GM21381 (cell line): Measurements from ENCODE around the gene EXOC6B.

ENCODE experiments used
- ATAC-seq: cut with Tn5 transposase; IDR thresholded peaks from one replicate; pipeline ENCODE4 v1.9.1; 2021; ENCODE audit warnings: mild to moderate bottlenecking, moderate library complexity; ENCODE audit not compliant: unreplicated experiment

EXOC6B gene

GRCh38 chr2:72292433-72292832, 533.4 kb downstream of the EXOC6B start:
- ATAC-seq = no peak

GRCh38 chr2:72291059-72291458, 534.8 kb downstream of the EXOC6B start:
- ATAC-seq = no peak

DNA sequence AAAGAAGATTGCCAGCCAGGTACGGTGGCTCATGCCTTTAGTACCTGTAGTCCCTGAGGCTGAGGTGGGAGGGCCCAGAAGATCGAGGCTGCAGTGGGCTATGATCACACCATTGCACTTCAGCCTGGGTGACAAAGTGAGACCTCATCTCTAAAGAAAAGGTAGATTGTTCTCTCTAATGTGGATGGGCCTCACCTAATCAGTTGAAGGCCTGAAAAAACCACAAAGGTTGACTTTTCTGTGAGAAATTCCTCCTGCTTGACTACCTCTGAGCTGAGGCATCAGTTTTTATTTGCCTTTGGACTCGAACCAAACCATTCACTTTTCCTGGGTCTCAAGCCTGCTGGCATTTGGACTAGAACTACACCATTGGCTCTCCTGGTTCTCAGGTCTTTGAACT, 536.1 kb downstream of the EXOC6B start:
- ATAC-seq = no peak

GRCh38 chr2:72289283-72289682, 536.5 kb downstream of the EXOC6B start:
- no peak for ATAC-seq

GRCh38 chr2:72278046-72278445, 547.8 kb downstream of the EXOC6B start:
- no peak for ATAC-seq

DNA sequence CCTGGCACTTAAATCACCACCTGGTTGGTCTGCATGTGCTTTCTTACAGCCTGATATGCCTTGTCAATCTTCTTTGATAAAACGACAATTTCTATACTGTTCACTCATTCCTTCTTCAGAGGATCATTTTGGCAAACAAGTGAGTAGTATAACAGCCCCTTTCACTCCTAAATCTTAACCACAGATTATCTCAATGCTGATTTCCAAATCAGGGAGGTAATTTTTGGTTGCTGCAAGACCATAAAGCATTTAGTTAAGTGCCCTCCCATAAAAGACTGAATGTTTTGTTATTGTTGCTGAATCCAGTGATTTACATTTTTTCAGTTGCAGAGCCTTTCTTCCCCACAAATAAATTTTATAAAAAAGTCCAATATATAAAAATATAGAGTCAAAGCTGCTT, 549.0 kb downstream of the EXOC6B start:
- no peak for ATAC-seq

GRCh38 chr2:72276356-72276755, 549.5 kb downstream of the EXOC6B start:
- ATAC-seq = no peak

DNA sequence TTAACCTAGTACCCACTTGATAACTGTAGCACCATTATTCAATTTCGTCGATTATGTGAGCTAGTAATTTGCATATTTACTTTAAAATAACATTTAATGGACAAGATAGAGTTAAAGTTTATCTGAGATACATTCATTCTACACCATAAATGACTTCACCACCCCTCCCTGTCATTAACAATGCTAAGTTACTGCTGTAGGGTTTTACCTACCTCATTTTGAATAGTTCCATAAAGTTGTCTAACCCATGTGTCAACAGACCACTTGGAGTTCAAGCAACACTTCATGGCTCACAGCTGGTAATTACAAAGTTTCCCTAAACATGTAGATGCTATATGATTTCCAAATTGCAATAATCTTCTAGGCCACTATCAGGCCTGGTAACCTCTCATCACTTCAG, 550.7 kb downstream of the EXOC6B start:
- ATAC-seq = no peak

DNA sequence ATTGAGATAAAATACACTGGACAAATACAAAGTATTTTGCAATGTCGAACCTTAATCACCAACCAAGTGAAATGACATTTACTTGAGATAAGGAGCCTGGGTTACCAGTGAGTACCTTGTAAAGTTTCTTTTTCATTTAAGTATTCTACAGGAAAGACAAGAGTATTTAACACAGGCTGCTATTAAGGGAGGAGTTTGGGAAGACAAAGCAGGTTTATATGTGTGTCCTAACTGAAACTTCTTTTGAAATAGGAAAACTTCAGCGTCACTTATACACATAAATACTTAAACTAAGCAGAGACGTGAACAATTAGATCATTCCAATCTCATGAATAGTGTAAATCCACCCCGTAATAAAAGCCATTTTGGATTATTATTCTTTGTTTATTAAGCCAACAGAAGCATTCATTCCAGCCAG, 551.4 kb downstream of the EXOC6B start:
- no peak for ATAC-seq

DNA sequence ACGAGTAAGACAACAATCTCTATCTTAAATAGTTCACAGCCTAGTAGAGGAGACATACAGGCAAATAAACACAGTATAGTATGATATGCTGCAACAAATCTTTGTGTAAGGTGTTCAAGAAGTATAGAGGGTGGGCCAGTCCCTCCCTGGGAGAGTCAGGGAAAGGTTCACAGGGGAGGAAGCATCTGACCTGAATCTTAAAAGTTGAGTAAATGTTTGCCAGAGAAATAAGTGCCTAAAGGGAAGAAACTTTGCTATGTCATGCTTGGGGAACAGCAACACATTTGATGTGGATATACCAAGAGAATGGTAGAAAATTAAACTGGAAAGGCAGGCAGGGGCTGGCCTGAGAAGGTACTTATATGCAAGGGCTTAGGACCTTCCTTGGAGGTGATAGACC, 552.4 kb downstream of the EXOC6B start:
- no peak for ATAC-seq

GRCh38 chr2:72271766-72272641, 553.8 kb downstream of the EXOC6B start:
- ATAC-seq = no peak

GRCh38 chr2:72271276-72271614, 554.6 kb downstream of the EXOC6B start:
- no peak for ATAC-seq

- no peak for ATAC-seq
Measured at GRCh38 chr2:72270556-72271275, 555.1 kb downstream of the EXOC6B start.

DNA sequence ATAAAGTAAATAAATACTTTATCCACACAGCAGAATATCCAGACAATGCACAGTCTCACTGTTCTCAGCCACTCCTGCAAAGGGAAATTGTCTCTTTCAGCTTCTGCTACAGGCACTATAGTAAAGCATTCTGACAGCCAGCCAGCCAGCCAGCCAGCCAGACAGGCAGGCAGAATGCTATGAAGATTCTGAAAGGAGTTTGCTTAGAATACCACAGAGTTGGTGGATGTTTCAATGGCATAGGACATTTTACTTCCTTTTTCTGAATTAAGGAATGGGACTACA, 562.1 kb downstream of the EXOC6B start:
- ATAC-seq = no peak

DNA sequence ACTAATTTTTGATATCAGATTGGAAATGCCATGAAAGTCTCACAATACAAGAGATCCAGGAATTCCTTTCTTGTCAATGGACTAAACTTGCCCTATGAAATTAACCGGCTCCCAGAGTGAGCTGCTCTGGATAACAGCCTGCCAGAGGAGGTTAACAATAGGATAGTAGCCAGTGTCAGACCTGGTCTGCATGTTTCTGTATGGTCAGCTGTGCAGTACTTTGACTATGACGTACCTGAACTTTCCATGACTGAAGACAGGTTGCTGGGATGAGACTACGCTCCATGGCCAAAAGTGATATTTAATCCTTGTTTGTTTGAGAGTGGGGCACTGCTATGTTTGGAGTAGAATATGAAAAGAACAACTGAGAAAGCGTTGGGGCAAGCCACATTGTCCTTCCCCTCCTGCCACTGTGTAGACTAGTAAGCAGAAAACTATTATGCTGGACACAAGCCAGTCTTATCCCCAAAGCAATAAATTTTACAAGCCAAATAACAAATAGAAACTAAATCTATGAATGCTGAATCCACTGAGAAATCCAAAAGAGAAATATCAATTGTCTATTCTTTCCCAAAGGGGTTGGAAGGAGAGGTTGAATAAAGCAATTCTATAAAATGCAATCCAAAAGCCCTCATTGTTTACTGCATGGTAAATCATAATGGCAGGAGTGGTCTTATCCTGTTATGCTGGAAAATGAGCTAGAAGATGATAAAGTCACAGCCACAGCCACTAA, 562.6 kb downstream of the EXOC6B start:
- no peak for ATAC-seq

- no peak for ATAC-seq
Measured at GRCh38 chr2:72261076-72261475, 564.8 kb downstream of the EXOC6B start.

GRCh38 chr2:72255540-72255939, 570.3 kb downstream of the EXOC6B start:
- ATAC-seq = no peak

- no peak for ATAC-seq
Measured at GRCh38 chr2:72254831-72255451, 570.9 kb downstream of the EXOC6B start.

GRCh38 chr2:72238311-72238710, 587.5 kb downstream of the EXOC6B start:
- ATAC-seq = no peak

DNA sequence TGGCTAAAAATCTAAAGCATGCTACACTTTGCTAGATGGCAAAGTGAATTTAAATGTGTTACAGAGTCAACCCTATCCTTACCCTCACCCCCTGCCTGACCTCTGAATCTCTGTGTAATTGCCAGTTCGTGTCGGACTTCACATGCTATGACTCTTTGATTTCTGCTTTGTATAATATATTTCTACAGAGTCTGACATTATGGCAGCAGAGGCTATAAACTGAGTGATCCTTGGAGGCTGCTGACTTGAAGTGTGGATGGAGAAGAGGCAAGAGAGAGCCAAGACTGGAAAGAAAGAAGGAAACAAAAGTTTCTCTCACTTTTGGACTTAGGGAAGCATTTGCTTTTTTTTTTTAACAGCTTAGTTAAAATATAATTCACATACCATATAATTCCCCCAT, 588.3 kb downstream of the EXOC6B start:
- ATAC-seq = no peak

GRCh38 chr2:72236445-72237067, 589.3 kb downstream of the EXOC6B start:
- no peak for ATAC-seq
